DOHH2 (cell line): Measurements from ENCODE around the gene EFEMP1.
"Not testable (repeated sequence)": the region's sequence is repeated elsewhere in the genome, so short reads cannot be mapped to it uniquely, and the experiment has no call there.

Experiments used
- H3F3A ChIP-seq: fragments of 200-600 bp; sonication (generic), shearing (Covaris generic); 2 replicates; pipeline ENCODE4 v1.6.0; 2016; ENCODE audit warnings: antibody characterized with exemption, mild to moderate bottlenecking; ENCODE audit not compliant: control insufficient read depth, insufficient read depth
- H3K27ac ChIP-seq: fragments of 200-600 bp; sonication (generic); 2 replicates; pipeline ENCODE4 v1.5.1; 2014; ENCODE audit warnings: low read depth, mild to moderate bottlenecking, low read length, moderate library complexity
- H3K27me3 ChIP-seq: fragments of 200-600 bp; sonication (generic); 2 replicates; pipeline ENCODE4 v1.6.1; 2014; ENCODE audit warnings: mild to moderate bottlenecking, low read length, mixed read lengths; ENCODE audit not compliant: control insufficient read depth
- H3K36me3 ChIP-seq: fragments of 200-600 bp; sonication (generic); 2 replicates; pipeline ENCODE4 v1.6.1; 2014; ENCODE audit warnings: mild to moderate bottlenecking, low read length, moderate library complexity, mixed read lengths; ENCODE audit not compliant: control insufficient read depth
- H3K4me1 ChIP-seq: fragments of 200-600 bp; sonication (generic); 2 replicates; pipeline ENCODE4 v1.6.1; 2014; ENCODE audit warnings: mild to moderate bottlenecking, low read length, mixed read lengths; ENCODE audit not compliant: control insufficient read depth
- H3K4me2 ChIP-seq: fragments of 200-600 bp; sonication (generic); 2 replicates; pipeline ENCODE4 v1.6.0; 2014; ENCODE audit warnings: mild to moderate bottlenecking, low read length, moderate library complexity
- H3K4me3 ChIP-seq: fragments of 200-600 bp; sonication (generic); 2 replicates; pipeline ENCODE4 v1.5.1; 2014; ENCODE audit warnings: mild to moderate bottlenecking, low read length, mixed read lengths
- H3K79me2 ChIP-seq: fragments of 200-600 bp; sonication (generic); 2 replicates; pipeline ENCODE4 v1.6.1; 2014; ENCODE audit warnings: mild to moderate bottlenecking, low read length, mixed read lengths; ENCODE audit not compliant: control insufficient read depth
- H3K9me2 ChIP-seq: fragments of 200-600 bp; sonication (generic); replicated peaks from 2 replicates; pipeline ENCODE4 v1.6.1; 2014; ENCODE audit warnings: mild to moderate bottlenecking, low read length, mixed read lengths; ENCODE audit not compliant: control insufficient read depth
- H3K9me3 ChIP-seq: fragments of 200-600 bp; sonication (generic); 2 replicates; pipeline ENCODE4 v1.6.1; 2014; ENCODE audit warnings: antibody characterized with exemption, low read length, mixed read lengths; ENCODE audit not compliant: control insufficient read depth, insufficient read depth
- H4K20me1 ChIP-seq: fragments of 200-600 bp; sonication (generic); 2 replicates; pipeline ENCODE4 v1.6.0; 2014; ENCODE audit warnings: low read depth, mild to moderate bottlenecking, antibody characterized with exemption, low read length, moderate library complexity; ENCODE audit not compliant: control insufficient read depth, insufficient read depth
- EZH2phosphoT487 ChIP-seq: fragments of 200-600 bp; sonication (generic); IDR thresholded peaks from 2 replicates; pipeline ENCODE4 v1.6.1; 2017; ENCODE audit warnings: borderline replicate concordance, mild to moderate bottlenecking, antibody characterized with exemption, low read length, moderate library complexity, mixed read lengths
- TF ChIP-seq, protein P1 (sequence below): fragments of 200-600 bp; sonication (generic); IDR thresholded peaks from one replicate; pipeline ENCODE4 v1.5.1; 2014; ENCODE audit warnings: antibody characterized with exemption, mild to moderate bottlenecking, low read depth, low read length; ENCODE audit not compliant: poor library complexity, severe bottlenecking

EFEMP1 gene

DNA sequence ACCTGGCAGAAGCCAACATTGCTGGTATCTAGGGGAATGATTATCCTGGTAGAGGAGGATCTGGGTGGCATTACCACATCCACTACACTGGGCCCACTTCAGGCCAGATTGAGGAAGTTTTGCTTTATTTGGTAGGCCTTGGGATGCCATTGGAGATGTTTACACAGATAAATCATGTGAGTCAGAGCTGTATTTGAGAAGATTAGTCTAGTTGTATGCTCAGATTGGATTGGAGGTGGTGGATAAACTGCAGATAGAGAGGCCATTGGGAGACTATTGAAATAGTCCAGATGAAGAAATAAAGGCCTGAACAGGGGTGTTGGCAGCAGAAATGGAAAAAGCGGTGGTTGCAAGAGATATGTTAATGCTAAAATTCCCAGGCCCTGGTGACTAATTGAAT, 81.5 kb downstream of the EFEMP1 start:
- Histone ChIP-seq H3K79me2 (no peaks in the 10 kb centered on the region), H3K9me2 (no peaks in the 10 kb centered on the region), H3K36me3 (no peaks in the 10 kb centered on the region), H3K4me1 (peaks cover 8% of the 10 kb centered on the region), H4K20me1 (no peaks in the 10 kb centered on the region), H3K9me3 (no peaks in the 10 kb centered on the region), H3K4me3 (no peak overlapping the region), H3K4me2 (no peak overlapping the region), H3K27me3 (no peaks in the 10 kb centered on the region), H3F3A (no peaks in the 10 kb centered on the region), H3K27ac (no peak overlapping the region)
- no peak for TF ChIP-seq EZH2phosphoT487
- TF ChIP-seq, protein P1, sequence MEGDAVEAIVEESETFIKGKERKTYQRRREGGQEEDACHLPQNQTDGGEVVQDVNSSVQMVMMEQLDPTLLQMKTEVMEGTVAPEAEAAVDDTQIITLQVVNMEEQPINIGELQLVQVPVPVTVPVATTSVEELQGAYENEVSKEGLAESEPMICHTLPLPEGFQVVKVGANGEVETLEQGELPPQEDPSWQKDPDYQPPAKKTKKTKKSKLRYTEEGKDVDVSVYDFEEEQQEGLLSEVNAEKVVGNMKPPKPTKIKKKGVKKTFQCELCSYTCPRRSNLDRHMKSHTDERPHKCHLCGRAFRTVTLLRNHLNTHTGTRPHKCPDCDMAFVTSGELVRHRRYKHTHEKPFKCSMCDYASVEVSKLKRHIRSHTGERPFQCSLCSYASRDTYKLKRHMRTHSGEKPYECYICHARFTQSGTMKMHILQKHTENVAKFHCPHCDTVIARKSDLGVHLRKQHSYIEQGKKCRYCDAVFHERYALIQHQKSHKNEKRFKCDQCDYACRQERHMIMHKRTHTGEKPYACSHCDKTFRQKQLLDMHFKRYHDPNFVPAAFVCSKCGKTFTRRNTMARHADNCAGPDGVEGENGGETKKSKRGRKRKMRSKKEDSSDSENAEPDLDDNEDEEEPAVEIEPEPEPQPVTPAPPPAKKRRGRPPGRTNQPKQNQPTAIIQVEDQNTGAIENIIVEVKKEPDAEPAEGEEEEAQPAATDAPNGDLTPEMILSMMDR = no peak

DNA sequence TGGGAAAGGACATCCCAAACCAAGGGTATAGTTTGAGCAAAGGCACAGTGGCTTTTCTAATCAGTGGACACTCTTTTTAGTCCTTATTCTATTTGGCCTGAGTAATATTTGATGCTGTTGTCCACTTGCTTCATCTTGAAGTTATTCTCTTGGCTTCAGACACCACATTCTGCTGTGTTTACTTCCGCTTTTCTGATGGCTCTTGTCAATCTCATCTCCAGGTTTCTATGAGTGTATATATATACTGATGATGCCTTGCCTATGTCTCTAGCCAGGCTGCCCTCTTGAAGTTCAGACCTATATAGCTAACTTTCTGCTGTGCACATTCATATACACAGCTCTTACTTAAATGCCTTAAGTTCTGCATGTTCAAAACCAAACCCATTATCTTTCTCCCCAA, 83.1 kb downstream of the EFEMP1 start:
- Histone ChIP-seq H3K4me2 (no peak overlapping the region), H4K20me1 (no peaks in the 10 kb centered on the region), H3K27ac (no peak overlapping the region), H3K9me2 (no peaks in the 10 kb centered on the region), H3K4me1 (peaks cover 8% of the 10 kb centered on the region), H3K79me2 (no peaks in the 10 kb centered on the region), H3F3A (no peaks in the 10 kb centered on the region), H3K9me3 (no peaks in the 10 kb centered on the region), H3K4me3 (no peak overlapping the region), H3K36me3 (no peaks in the 10 kb centered on the region), H3K27me3 (no peaks in the 10 kb centered on the region)
- TF ChIP-seq EZH2phosphoT487 = no peak

DNA sequence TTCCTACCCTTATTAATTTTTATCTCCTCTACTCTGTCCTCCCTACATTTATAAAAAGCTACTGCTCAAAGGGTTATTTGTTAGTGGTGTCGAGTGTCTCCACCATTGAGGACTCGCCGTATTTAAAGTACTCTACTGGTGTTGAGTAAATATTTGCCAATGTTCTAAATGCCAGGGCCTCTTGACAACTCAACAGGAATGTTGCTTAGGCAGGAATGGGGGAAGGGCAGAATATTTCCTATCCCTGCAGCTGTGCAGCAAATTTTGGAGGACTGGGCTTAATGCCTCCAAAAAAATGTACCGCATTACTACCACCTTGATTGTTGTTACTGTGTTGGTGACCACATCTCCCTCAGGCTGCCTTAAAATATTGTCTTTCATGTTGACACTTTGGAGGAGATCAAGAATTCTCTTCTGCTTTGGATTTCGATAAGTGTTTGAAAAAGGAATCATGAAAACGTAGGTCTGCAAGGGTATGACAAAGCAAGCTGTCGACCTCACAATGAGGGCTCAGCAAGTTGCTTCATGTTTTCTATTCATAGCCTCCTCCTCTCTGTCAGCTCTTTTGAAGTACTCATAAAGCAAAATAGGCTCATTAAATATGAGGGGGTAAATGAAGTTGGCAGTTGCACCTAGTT, 84.3 kb downstream of the EFEMP1 start:
- Histone ChIP-seq H3K4me3 (no peak overlapping the region), H3K36me3 (no peaks in the 10 kb centered on the region), H3F3A (no peaks in the 10 kb centered on the region), H3K4me1 (peaks cover 8% of the 10 kb centered on the region), H3K9me3 (no peaks in the 10 kb centered on the region), H3K27me3 (no peaks in the 10 kb centered on the region), H3K79me2 (no peaks in the 10 kb centered on the region), H3K9me2 (no peaks in the 10 kb centered on the region), H3K27ac (no peak overlapping the region), H3K4me2 (no peak overlapping the region), H4K20me1 (no peaks in the 10 kb centered on the region)
- no peak for TF ChIP-seq EZH2phosphoT487
- TF ChIP-seq, protein P1 = no peak

DNA sequence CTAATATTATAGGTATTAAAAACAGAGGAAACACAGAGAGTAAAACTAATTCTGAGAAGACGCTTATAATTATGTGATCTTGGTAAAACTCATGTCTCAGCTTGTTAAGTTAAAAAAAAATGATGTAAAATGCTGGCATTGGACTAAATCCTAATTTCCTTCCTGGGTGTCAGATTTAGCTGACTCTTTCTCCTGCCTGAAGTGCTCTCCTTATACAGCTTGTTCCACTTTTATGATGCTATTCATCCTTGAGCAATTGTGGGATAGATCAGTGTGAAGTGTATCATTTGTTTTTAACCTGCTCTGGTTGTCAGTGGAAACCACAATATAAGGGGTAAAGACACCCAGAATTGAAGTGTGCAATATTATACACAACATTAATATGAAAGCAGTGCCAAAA, 84.9 kb downstream of the EFEMP1 start:
- Histone ChIP-seq H3K4me2 (no peak overlapping the region), H3K79me2 (no peaks in the 10 kb centered on the region), H3K9me3 (no peaks in the 10 kb centered on the region), H3K27me3 (no peaks in the 10 kb centered on the region), H3F3A (no peaks in the 10 kb centered on the region), H3K4me3 (no peak overlapping the region), H4K20me1 (no peaks in the 10 kb centered on the region), H3K27ac (no peak overlapping the region), H3K36me3 (no peaks in the 10 kb centered on the region), H3K4me1 (peaks cover 3% of the 10 kb centered on the region), H3K9me2 (no peaks in the 10 kb centered on the region)
- no peak for TF ChIP-seq EZH2phosphoT487
- TF ChIP-seq, protein P1 = no peak

DNA sequence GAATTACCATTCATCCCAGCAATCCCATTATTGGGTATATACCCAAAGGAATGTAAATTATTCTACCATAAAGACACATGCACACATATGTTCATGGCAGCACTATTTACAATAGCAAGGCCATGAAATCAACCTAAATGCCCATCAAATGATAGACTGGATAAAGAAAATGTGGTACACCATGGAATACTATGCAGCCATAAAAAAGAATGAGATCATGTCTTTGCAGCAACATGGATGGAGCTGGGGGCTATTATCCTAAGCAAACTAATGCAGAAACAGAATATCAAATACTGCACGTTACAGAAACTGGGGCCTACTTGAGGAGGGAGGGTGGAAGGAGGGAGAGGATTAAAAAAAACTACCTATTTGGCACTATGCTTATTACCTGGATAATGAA, 85.5 kb downstream of the EFEMP1 start:
- not testable (repeated sequence) for H3K4me1 ChIP-seq, H3K79me2 ChIP-seq, H3K9me3 ChIP-seq, H3K36me3 ChIP-seq, H3F3A ChIP-seq, H3K27me3 ChIP-seq, H3K4me2 ChIP-seq, H4K20me1 ChIP-seq, H3K4me3 ChIP-seq, H3K9me2 ChIP-seq, H3K27ac ChIP-seq
